HG03045 (cell line): Measurements from ENCODE around the gene TICRR.

Experiments used
- ATAC-seq: cut with Tn5 transposase; IDR thresholded peaks from one replicate; pipeline ENCODE4 v1.9.1; 2021; ENCODE audit warnings: mild to moderate bottlenecking, moderate library complexity; ENCODE audit not compliant: unreplicated experiment

Gene TICRR

DNA sequence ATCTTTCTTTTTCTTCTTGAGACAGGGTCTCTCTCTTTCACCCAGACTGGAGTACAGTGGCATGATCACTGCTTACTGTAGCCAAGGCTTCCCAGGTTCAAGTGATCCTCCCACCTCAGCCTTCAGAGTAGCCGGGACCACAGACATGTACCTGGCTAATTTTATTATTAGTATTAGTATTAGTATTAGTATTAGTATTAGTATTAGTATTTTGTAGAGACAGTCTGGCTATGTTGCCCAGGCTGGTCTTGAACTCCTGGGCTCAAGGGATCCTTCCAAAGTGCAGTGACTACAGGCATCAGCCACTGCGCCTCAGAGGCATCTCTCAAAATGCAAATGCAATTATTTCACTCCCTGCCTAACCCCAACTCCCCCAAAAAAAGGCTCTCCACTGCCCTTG is 78.3 kb downstream of the TICRR start:
- ATAC-seq, result no peak

DNA sequence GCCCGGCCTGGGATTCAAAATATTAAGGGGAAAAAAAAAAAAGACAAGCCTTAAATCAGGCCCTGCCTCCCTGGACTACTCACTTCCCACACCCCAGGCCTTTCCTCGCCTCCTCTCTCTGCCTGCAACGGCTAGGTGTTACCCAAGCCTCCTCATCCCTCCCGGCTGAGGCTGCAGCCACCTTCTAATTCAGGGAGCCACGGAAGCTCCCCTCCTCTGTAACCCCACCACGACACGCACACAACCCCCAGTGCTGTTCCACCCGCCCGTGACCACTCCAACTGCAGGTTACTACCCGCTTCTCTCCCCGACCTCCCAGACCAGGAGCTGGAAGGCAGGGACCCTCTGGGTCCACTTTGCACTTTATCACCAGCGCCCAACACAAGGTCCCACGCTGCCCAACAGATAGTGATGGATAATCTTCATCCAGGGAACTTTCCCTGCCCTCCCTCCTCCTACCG is 79.1 kb downstream of the TICRR start:
- no peak for ATAC-seq

DNA sequence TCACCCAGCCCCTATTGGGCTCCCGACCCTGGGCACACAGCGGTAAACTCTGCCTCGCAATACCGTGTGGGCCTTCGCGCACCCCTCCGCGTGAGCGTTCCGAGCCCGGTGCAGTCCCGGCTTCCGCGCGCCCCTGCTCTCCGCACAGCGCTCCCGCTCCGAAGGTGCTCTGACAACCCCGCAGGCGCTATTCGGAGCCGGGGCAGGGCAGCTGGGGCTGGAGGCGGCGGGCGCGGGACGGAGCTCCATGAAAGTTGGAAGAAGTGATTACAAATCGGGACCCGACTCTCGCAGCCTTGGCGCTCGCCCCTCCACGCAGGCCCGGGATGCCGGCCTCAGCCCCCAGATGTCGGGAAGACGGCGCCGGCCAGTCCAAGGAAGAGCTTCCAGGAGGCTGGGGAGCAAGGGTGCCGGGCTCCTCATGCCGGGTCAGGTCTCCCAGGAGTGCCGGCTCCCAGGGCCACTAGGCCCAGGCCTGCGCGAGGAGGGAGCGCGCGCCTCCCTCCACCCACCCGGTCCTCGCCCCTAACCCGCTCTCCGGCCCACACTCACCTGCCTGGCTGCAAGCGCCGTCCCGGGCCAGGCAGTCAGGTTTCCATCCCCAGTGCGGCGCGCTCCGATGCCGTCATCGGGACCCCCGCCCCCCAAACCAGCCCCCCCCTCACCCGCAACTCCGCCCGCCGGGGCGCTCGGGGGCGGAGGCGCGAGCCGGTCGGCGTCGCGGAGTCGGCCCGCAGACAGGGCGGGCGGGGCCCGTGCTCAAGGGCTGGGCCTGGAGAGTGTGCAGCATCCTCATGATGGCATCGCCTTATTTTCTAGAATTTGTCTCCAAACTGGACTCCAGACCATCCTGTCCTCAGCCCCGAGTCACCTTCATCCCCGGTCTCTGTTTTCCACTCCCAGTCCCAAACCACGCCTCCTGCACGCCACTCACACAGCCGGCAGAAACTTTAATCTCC is 79.9 kb downstream of the TICRR start, which contains the start of gene KIF7:
Gene KIF7, minus strand, starts transcription at position 621 of the 959 bp plus-strand sequence. CDS start 2,537 bp downstream, outside the sequence.
- no peak for ATAC-seq

DNA sequence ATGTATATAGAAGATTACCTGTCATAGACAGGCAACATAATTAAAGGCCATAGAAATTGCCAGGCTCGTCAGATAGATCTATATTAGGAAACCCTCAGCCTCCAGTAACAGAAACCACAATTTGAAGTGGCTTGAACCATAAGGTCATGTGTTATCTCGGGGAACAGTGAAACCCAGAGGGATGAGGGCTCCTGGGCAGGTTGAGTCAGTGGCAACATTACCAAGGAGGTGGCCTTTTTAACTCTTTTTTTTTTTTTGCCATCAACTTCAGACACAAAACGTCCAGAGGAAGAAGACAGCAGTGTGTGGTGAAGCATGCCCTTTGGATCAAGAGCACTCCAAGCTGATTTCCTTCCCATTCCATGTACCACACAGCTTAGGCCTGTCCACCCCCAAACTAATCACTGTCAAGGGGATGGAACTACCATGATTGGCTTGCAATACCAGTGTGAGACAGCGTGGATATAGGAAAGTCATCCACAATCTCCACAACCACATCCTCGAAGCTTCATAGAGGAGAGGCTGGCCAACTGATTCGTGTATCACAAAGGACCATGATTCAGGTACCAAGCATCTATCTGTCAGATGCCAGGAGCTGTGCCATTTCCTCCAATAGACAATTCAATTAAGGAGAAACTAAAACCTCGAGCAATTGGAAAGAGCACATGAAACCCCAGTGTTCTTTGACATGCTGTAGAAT is 81.0 kb downstream of the TICRR start:
- no peak for ATAC-seq

DNA sequence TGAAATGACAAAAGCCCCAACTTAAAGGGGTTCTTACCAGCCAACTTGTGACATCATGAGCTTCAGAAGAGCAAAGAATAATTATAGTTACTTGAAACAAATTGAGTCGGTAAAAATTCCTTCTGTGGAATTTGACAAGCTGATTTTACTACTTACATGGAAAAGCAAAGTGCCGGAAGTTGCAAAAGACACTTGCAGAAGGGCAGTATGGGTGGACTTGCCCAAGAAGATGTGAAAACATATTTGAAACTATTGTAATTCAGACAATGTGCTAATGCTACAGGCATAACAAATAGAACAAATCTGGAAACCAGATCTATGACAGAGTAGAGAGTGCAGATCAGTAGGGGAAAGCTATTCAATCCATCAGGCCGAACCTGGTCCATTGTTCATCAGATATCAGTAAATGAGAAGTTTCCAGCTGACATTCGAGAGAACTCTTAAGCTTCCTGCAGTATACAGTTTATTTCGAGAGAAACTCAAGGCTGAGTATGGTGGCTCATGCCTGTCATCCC is 82.5 kb downstream of the TICRR start:
- ATAC-seq, result no peak

DNA sequence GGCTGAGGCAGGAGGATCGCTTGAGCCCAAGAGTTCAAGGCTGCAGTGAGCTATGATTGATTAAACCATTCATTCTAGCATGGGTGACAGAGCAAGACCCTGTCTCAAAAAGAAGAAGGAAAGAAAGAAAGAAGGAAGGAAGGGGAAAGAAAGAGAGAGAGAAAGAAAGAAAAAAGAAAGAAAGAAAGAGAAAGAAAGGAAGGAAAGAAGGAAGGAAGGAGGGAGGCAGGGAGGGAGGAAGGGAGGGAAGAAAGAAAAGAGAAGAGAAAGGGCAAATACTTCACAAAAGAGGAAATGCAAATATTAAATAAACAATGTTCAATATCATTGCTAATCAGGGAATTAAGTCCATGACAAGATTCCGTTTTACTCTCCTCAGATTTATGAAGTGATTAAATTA is 84.0 kb downstream of the TICRR start:
- ATAC-seq, result no peak

DNA sequence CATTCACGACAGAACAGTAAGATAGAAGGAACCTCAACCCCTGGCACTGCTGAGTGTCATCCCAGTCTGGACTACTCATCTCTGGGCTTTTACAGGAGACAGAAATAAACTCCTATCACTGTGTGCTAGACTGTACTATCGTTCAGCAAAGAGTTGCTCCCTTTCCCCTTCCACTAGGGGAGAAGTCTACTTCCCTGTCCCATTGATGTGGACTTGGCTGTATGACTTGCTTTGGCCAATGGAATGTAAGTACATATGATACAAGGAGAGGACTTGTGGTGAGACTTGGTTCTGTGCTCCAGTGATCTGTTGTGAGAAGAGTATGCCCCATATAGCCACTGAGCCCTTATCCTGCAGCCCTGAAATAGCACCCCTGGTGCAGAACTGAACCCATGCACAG is 85.3 kb downstream of the TICRR start:
- ATAC-seq, result no peak

DNA sequence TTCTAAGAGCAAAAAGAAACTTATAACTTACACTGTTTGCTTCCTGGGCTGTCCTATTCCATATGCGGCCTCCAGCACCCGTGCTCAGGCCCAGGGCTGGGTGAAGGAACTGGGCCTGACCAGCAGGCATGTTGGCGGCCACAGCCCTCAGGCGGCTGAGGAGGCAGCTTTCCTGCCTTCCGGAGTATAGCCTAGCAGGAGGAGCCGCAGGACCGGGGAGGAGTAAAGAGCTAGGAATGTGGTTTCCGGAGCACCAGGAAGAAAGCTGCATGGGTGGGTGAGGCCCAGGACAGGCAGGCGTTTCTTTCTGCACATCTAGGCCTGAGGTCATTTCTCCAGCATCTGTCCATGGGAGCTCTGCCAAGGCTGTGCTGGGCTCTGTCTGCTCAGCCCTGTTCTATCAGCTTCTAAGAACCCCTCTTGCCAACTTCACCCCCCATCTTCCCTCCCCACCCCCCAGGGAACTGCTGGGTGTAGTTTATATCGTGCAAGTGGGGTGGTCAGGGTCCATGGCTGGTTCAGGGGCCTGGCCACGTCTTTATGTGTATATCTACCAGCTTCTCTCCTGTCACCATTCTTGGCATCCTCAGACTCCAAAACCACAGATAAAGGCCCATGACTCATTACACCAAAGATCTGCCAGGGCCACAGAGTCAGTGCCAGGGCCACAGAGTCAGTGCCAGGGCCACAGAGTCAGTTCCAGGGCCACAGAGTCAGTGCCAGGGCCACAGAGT is 87.8 kb downstream of the TICRR start:
- ATAC-seq, result no peak

DNA sequence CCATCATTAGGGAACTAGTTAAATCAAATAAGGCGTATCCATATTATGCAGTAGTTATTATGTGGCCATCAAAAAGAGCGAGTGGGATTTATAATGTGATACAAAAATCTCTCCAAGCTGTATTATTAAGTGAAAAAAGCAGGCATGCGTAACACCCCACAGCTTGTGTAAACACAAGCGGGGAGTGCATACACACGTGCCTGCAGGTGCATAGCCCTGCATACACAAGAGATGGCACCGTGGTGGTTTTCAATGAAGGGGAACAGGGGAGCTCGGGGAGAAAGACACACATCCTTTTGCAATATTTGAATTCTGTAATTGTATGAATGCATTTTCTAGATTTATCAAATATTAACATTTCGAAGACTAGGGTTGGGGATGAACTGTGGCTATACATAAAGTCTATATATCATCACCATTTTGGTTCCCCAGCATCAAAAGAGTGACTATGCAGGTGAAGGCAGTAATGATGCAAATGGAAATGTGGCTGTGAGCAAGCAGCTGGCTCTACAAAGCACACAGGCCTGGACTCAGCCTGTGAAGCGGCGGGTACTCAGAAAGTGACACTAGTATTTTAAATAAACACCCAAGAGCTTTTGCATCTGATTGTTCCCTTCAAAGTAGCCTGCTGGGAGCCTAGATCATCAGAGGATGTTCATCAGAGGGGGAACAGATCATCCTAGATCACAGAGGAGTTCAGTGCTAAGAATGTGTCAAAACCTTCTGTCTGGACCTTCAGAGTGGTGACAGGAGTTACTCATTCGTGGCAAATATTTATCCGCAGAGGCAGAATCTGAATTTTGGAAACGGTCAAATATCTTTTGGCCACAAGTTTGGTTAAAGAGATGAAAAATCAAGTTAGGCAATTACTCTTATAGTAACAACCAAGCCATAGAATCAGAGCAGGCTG is 89.4 kb downstream of the TICRR start:
- ATAC-seq, result no peak

DNA sequence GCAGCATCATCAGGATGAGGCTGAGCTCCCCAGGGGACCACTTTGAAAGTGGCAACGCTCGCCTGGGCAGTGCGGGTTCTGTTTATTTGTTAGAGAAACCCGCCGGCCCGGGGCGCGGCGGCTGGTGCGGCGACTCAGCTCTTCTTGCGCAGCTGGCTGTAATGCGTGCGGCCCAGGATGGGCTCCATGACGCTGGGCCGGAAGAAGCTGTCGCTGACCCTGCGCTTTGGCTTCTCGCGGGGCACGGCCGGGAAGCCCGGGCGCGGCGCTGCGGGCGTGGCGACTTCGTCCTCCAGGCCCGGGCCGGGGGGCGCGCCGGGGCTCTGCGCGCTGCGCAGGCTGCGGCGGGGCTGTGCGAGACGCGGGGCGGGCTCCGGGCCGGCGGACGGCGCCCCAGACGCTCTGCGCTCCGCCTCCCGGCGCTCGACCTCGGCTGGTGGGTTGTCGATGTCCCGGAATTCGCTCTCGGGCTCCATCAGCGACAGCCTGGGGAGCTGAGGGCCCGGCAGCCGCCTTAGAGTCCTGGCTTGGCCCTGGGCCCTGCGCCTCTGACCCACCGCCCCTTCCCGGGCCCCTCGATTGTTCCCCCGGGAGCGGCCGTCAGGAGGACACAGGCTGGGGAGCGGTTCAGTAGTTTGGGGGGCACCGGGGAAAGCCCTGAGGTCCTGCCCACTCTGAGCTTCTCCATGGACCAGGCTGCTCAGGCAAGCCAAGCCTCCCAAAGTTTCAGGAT is 90.3 kb downstream of the TICRR start:
- no peak for ATAC-seq

DNA sequence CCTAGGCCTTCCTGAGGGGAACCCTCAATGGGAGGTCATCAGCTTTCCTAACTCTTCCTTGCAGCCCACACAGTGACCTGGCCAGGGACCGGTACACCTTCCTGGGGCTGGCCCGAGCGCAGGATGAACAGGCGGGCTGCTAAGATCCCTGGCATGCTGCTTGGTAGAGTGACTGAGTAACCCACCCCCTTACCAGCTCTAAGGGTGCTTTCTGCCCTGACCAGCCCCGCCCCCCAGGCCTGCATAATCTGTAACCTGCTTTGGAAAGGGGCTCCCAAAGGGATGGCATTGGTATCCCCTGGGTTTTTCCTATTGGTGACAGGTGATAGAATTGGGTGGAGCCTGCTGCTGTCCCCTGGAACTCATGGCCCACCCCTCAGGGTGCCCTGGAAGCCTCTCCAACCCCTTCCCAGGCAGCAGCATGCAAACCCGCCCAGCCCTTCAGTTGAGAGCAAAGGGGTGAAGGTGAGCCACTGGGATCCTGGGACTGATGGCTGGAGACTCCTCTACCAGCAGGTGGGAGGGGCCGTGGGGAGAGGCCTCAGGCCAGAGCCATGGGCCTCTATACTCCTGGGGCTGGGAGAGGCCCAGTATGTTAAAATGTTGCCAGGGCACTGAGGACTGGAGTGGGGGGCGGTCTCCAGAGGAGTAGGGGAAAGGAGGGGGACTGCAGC is 91.1 kb downstream of the TICRR start:
- no peak for ATAC-seq

DNA sequence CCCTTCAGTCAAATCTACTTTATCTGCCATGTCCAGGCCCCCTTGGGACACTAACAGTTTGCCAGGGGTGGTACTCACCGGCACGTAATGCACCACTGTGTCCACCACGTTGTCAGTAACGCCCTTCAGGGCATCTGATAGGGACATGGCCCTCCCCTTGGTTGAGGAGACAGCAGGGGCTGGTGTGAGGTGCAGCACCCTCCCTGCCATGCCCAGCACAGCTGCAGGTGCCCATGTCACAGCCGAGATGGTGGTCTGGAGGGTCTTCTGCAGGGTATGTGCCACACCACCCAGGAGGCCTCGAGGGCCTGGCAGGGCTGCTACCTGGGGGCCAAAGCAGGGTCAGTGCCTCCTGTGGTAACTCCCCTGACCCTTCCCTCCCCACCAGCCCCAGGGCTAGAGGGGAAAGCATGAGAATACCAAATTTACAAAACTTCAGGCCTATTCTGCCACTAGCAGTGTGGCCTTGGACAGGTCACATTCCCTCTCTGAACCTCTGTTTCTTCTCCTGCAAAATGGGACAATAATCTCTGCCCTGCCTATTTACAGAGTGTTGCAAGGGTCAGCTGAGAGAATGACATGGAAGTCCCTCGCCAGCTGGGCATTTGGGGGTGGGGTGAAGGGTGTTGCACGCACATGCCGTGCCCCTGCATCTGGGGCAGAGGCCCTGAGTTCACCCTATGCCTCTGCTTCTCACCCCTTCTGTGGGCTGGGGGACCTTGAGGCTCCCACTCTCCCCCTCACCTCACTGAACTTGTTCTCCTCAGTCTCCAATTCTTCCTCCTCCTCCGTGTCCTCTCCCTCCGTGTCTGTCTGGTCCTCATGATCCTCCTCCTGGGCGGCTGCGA is 91.8 kb downstream of the TICRR start:
- ATAC-seq, result no peak

DNA sequence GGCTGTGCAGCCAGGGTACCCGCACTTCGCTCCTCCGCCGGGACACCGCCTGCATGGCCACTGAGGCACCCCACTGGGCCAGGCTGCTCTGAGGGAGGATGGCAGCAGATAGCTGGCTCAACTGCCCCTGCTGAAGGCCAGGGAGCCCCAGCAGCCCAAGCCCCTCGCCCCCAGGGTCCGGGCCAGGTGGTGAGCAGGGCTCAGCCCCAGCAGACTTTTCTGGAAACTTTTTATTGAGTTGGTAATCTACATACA is 92.4 kb downstream of the TICRR start:
- no peak for ATAC-seq

DNA sequence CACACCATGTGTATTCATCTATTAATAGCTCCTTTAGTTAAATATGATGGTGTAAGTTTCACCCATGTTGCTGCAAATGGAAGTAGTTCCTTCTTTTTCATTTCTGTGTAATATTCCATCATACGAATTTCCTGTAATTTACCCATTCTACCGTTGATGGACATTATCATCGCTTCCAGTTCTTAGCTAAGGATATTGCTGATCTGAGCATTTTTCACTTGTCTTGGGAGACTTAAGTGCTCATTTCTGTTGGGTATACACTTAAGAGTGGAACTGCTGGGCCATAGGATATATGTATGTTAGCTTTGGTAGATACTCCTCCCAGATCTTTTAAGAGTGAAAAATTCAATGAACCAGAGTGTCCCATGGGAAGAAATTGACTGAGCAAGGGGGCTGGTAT is 92.9 kb downstream of the TICRR start:
- no peak for ATAC-seq

DNA sequence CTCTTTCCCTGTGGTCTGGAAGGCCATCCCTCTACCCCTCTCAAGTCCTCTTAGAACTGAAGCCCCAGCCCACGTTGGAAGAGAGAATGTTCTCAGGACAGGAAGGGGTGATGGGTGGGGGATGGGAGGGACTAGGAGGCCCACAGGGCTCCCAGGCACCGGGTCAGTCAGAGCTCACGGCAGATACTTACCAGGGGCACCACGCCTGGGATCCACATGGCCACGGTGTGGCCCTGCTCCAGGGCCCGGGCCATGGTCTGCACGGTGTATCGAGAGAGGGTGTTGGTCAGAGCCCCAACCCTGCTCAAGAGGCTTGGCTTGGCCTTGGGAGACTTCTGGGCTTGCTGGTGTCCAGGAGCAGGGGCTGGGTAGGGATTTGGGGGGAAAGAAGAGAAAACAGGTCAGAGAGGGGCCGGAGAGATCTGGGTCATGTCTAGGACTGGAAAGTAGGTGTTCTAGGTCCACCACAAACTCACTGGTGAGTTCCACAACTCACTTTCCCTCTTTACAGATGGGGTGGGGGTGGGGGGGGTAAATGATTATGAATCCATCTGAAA is 94.1 kb downstream of the TICRR start:
- no peak for ATAC-seq

DNA sequence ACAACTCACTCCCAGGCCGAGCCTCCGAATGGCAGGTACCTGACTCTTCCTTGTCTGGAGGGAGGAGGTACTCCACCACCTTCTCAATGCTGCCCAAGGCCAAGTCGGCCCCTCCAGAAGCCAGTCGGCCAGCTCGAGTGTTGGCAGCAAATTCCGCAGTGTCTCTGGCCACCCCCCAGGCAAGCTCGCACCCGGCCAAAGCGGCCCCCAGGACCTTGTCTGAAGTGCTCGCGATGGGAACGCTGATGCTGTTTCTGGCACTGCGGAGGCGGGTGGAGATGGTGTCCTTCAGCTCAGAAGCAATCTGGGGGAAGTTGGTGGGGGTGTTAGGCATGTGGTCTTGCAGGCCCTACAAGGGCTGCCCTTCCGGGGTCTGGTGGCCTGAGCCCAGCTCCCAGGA is 94.7 kb downstream of the TICRR start:
- ATAC-seq, result no peak

DNA sequence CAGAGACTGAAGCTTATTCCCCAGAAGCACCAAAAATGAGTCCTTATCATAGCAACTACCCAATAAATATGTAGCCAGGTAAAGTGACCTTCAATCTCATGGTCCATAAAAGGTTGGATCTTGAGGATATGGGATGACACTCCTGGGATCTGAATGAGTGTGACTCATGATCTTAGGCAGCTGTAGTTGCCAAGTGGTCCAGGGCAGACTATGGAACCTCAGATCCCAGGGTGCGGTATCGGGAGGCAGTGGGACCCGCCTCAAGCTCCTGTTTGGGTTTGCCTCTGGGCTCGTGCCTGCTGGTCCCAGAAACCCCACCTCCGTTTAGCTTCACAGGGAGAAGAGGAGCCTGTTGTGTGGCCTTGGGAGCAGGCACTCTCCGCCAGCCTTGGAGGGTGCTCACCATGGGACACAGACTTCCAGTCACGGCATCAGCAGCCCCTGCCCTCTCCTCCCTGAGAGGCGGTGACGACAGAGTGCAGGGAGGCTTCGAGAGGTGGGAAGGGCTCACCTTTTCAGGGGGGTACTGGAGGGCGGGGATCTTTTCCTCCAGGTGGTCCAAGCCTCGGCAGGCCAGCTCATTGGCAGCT is 95.8 kb downstream of the TICRR start:
- ATAC-seq, result no peak

DNA sequence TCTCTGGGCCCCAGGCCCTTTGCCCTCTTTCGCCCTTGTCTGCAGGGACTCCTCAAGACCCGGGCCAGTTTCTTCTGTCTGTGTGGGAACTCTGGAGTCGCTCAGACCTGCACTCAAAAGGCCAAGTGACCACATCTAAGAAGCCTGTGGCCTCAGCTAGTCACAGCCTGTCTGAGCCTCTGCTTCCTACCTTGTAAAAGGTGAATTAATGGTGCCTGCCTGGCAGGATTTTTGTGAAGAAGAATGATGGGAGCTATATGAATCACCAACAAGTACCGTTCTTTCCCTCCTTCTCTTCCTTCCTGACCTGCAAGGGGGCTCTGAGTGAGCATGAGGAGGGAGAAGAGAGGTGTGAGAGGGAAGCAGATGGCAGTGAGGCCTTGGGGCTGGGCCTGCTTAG is 96.4 kb downstream of the TICRR start:
- no peak for ATAC-seq
